Medulla oblongata (tissue), 1 donor: Measurements from ENCODE around the gene PLOD3.
A peak's percentile ranks its signal among the peaks of the same experiment; 100 is the strongest.
"Not testable (repeated sequence)": the region's sequence is repeated elsewhere in the genome, so short reads cannot be mapped to it uniquely, and the experiment has no call there.

Source experiments
- DNase-seq: peaks from one replicate; pipeline ENCODE4 v3.0.0-alpha.2; 2015; ENCODE audit errors: extremely low spot score

The PLOD3 gene, protein sequence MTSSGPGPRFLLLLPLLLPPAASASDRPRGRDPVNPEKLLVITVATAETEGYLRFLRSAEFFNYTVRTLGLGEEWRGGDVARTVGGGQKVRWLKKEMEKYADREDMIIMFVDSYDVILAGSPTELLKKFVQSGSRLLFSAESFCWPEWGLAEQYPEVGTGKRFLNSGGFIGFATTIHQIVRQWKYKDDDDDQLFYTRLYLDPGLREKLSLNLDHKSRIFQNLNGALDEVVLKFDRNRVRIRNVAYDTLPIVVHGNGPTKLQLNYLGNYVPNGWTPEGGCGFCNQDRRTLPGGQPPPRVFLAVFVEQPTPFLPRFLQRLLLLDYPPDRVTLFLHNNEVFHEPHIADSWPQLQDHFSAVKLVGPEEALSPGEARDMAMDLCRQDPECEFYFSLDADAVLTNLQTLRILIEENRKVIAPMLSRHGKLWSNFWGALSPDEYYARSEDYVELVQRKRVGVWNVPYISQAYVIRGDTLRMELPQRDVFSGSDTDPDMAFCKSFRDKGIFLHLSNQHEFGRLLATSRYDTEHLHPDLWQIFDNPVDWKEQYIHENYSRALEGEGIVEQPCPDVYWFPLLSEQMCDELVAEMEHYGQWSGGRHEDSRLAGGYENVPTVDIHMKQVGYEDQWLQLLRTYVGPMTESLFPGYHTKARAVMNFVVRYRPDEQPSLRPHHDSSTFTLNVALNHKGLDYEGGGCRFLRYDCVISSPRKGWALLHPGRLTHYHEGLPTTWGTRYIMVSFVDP

DNA sequence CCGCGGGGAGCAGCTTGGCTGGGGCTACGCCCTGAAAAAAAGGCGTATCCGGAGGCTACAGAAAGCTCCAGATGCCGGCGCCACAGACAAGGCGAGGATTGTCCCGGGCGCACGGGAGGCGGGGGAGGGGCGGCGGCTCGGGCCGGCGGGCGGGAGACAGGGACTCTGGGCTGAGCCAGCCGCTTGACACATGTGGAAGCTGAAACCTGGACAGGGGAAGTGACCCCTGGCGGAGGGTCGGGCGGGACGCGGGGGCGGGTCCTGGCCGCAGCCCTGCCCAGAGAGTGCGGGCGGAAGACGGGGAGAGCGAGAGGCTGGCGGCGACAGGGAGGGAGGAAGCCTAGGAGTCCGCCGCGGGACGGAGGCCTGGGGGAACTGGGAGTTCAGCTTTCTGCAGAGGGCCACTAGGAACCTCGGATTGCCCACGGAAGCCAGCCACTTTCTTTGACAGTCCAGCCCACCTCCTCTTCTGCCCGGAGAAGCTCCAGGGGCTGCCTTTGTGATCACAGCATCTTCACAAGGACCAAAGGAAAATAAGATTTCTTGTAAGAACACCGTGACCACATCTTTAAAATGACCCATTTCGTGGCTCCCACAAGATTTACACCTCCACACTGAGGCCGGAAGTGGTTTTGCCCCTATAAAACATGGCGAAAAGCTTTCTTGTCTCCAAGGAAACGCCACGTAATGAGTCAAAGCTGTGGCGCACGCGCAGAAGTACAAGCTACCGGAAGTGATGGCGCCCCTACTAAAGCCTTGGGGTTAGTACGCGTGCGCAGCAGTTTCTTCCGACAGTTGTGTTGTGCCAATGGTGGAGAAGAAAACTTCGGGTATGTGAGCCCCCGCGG lies at the start of gene PLOD3, which contains the start of gene ZNHIT1:
Gene PLOD3 (minus strand): TSS at position 194 of the 848 bp plus-strand sequence. CDS start 307 bp downstream, outside the sequence.
Gene ZNHIT1 (plus strand): TSS at position 778 of the 848 bp plus-strand sequence. CDS start 31 bp downstream, at position 809.
- peak; percentile 100 for DNase-seq

DNA sequence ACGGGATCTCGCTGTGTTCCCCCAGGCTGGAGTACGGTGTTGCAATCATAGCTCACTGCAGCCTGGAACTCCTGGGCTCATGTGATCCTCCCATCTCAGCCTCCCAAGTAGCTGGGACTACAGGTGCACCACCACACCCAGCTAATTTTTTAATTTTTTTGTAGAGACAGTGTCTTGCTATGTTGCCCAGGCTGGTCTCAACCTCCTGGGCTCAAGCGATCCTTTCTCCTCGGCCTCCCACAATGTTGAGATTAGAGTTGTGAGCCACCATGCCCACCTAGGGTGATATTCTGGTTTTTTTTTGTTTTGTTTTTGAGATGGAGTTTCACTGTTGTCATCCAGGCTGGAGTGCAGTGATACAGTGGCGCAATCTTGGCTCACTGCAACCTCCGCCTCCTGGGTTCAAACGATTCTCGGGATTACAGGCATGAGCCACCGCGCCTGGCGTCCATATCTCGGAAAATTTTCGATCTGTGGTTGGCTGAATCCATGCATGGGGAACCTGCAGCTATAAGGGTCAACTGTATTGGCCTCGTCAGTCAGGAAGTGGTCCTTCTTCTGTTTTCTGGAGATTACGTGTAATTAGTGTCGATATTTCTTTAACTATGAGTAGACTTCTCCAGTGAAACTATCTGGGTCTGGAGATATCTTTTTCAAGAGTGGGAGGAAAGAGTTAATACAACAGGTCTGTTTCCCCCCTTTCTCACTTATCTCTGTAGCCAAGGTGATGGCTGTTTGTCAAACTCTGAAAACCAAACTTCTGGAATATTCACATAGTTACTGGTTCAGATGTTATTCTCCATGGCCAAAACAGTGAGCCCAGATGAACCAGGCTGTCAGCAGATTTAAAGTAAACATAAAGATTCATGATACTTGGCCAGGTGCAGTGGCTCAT lies 48.5 kb upstream of the PLOD3 start:
- no peak for DNase-seq

- not testable (repeated sequence) for DNase-seq
Observed at GRCh38 chr7:101264102-101264706, 46.8 kb upstream of the PLOD3 start.

DNA sequence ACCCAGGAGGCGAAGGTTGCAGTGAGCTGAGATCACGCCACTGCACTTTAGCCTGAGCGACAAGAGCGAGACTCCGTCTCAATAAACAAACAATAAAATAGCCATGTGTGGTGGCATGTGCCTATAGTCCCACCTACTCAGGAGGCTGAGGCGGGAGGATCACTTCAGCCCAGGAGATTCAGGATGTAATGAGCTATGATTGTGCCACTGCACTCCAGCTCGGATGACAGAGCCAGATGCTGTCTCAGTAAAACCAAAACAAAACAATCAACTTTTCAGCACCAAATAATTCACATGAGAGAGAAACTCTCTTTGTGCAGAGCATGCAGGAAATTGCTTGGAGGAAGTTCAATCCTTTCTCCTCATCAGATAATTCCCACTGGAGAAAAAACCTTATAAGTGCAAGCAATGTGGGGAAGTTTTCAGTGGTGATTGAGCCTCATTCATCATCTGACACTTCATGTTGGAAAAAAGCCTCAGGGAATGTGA lies 40.9 kb upstream of the PLOD3 start:
- DNase-seq: no peak

DNA sequence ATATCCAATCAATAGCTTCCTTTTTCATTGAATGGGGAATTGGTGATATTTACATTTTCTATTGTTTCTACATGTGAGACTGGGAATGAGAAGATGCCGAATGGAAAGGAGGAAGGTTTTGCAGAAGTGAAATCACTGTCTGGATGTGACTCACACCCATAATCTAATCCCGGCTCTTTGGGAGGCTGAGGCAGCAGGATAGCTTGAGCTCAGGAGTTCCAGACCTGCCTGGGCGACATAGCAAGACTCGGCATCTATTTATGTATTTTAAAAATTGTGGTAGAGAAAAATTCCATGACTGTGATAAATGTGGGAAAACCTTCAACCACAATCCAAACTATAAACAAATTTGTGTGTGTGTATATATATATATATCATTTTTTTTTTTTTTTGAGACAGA lies 38.4 kb upstream of the PLOD3 start:
- DNase-seq: no peak

DNA sequence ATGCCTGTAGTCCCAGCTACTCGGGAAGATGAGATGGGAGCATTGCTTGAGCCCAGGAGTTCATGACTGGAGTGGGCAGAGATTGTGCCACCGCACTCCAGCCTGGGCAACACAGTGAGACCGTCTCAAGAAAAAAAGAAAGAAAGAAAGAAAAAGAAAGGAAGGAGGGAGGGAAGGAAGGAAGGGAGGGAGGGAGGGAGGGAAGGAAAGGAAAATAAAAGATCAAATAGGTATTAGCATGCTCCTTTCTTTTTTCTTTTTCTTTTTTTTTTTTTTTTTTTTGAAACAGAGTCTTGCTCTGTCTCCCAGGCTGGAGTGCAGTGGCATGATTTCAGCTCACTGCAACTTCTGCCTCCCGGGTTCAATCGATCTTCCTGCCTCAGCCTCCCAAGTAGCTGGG lies 35.8 kb upstream of the PLOD3 start:
- not testable (repeated sequence) for DNase-seq

DNA sequence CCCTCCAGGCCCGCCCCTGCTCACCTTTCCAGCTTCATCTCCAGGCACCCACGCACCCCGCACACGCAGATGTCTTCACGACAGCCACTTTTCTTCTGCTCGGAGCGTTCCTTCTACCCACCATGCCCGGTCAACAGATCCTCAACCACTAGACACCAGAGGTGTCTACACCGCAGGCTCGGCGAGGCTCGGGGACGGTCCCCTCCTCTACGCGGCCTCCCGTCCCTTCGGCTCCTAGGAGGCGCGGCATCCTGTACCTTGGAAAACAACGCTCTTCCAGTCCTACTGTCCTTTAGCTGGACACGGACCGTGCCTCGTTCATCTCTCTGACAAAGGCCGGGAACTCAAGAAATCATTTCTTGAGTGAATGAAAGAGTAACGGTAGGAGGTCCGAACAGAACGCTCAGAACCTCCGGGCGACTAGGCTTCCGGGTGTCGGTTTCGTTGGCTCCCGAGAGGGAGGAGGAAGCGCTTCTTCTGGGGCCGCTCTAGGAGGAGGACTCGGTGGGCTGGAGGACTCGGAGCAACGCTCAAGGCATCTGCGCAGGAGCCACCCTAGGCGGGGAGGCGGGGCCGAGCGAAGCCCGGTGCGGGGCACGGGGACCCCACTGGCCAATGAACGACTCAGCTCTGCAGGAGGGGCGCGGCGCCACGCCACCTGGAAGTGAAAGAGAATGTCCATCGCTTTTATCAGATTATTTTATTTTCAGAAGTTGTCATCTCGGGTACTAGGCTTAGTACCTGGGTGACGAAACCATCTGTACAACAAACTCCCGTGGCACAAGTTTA lies 34.7 kb upstream of the PLOD3 start:
- DNase-seq: peak; percentile 98

DNA sequence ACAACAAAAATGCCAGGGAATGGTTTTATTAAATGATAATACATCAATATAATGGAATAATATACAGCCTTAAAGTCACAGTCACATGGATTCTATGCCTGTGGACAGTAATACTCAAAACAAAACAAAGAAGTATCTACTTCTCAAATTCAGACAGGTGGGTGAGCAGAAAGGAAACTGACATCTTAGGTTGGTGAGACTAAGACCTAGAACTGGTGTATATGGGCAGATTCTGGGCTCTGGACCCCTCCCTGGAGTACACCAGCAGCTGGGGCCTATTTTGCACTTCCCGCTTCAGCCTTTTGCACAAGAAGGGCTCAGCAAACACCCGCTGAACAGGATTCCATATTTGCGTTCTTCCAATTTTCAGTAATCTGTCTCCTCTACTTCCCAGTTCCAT lies 32.9 kb upstream of the PLOD3 start:
- no peak for DNase-seq

GRCh38 chr7:101248276-101248675 lies 30.9 kb upstream of the PLOD3 start:
- DNase-seq: no peak

GRCh38 chr7:101245147-101245668 lies 27.8 kb upstream of the PLOD3 start:
- no peak for DNase-seq

- DNase-seq: peak; percentile 95
Observed at GRCh38 chr7:101244375-101245146, 27.2 kb upstream of the PLOD3 start, which contains the start of gene FIS1. FIS1 (minus strand) TSS chr7:101245081; CDS start chr7:101245004, 77 bp downstream.

- peak; percentile 24 for DNase-seq
Observed at GRCh38 chr7:101243646-101244374, 26.4 kb upstream of the PLOD3 start.

DNA sequence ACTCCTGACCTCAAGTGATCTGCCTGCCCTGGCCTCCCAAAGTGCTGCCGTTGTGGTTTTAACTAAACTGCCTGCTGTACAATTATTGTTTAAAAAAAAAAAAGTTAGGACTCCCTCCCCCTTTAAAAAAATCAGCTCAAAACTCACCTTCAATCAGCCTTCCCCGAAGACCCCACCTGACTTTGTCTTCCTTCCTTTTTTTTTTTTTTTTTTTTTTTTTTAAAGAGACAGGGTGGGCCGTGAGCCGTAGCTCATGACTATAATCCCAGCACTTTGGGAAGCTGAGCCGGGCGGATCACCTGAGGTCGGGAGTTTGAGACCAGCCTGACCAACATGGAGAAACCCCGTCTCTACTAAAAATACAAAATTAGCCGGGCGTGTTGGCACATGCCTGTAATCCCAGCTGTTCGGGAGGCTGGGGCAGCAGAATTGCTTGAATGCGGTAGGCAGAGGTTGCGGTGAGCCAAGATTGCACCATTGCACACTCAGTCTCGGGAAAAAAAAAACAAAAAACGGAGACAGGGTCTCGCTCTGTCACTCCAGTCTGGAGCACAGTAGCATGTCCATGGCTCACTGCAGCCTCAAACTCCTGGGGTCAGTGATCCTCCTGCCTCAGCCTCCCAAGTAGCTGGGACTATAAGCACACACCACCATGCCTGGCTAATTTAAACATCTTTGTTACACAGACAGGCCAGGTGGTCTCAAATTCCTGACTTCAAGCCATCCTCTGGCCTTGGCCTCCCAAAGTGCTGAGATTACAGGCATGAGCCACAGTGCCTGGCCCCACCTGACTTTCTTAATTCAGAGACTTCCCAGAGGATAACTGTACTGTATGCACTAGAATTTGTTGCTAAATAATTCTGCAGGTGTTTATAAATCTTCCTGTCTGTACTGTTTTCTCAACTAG lies 24.3 kb upstream of the PLOD3 start:
- DNase-seq: no peak

DNA sequence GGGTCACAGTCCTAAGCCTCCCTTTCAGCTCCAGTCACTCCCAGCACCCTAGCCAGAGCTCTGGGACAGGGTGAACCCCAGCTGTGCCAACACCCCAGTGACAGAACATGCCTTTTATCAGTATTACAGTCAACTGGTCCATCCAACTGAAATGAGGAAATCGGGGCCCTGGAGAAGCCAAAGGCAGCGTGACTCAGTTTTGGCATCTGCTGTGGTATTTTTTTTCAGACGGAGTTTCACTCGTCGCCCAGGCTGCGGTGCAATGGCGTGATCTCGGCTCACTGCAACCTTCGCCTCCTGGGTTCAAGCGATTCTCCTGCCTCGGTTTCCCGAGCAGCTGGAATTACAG lies 23.6 kb upstream of the PLOD3 start:
- no peak for DNase-seq

- no peak for DNase-seq
Observed at GRCh38 chr7:101240226-101241014, 23.0 kb upstream of the PLOD3 start.

DNA sequence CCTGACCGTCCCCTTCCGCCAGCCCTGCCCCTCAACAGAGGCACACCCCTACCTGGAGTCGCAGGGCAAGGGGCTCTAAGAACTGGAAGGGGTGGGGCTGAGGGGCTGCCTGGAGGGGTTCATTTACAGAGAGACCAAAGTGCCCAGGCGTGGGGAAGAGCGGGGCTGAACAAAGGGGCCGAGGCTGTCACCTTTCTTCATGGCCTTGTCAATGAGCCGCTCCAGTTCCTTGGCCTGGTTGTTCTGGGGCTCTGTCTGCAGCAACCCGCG lies 22.5 kb upstream of the PLOD3 start:
- DNase-seq: no peak
